DND-41 (cell line): ENCODE measurements around the gene TMEM42.

Experiments used
- ATAC-seq: fragments of 200-7000 bp; cut with Tn5 transposase; 3 replicates; pipeline ENCODE4 v1.9.1; 2021; ENCODE audit warnings: low read depth; ENCODE audit not compliant: insufficient read depth
- DNase-seq: peaks from one replicate; pipeline ENCODE4 v3.0.0-alpha.2; 2020
- H2AFZ ChIP-seq: 2 replicates; pipeline ENCODE4 v1.6.0; 2012; ENCODE audit warnings: low read depth, low read length
- H3K27ac ChIP-seq: 2 replicates; pipeline ENCODE4 v1.5.1; 2012; ENCODE audit warnings: low read length, inconsistent platforms
- H3K27me3 ChIP-seq: fragments of 200-600 bp; sonication (generic); 2 replicates; pipeline ENCODE4 v1.6.0; 2012; ENCODE audit warnings: low read length, mild to moderate bottlenecking, inconsistent platforms; ENCODE audit not compliant: insufficient read depth, poor library complexity
- H3K36me3 ChIP-seq: 2 replicates; pipeline ENCODE4 v1.5.1; 2012; ENCODE audit warnings: low read length, inconsistent platforms; ENCODE audit not compliant: insufficient read depth
- H3K4me1 ChIP-seq: 2 replicates; pipeline ENCODE4 v1.5.1; 2012; ENCODE audit warnings: mild to moderate bottlenecking, low read length; ENCODE audit not compliant: insufficient read depth
- H3K4me2 ChIP-seq: 2 replicates; pipeline ENCODE4 v1.6.0; 2012; ENCODE audit warnings: mild to moderate bottlenecking, moderate library complexity, low read length, inconsistent platforms; ENCODE audit not compliant: insufficient read depth
- H3K4me3 ChIP-seq, 2 experiments: fragments of 200-600 bp in 1 of 2; shearing (Covaris generic) in 1 of 2; 2 replicates each; pipeline ENCODE4 v1.5.1; 2012 to 2016; ENCODE audit warnings: inconsistent platforms in 2 of 2, low read length in 2 of 2, mild to moderate bottlenecking in 2 of 2, low read depth in 1 of 2, moderate library complexity in 1 of 2
- H3K79me2 ChIP-seq: 2 replicates; pipeline ENCODE4 v1.6.0; 2012; ENCODE audit warnings: low read length, inconsistent platforms; ENCODE audit not compliant: insufficient read depth
- H3K9ac ChIP-seq: 2 replicates; pipeline ENCODE4 v1.6.0; 2012; ENCODE audit warnings: low read depth, mild to moderate bottlenecking, inconsistent platforms, low read length, moderate library complexity
- H3K9me3 ChIP-seq: 2 replicates; pipeline ENCODE4 v1.5.1; 2012; ENCODE audit warnings: low read length, moderate library complexity, mild to moderate bottlenecking, inconsistent platforms; ENCODE audit not compliant: insufficient read depth, severe bottlenecking
- H4K20me1 ChIP-seq: 2 replicates; pipeline ENCODE4 v1.6.0; 2012; ENCODE audit warnings: low read length; ENCODE audit not compliant: insufficient read depth
- CTCF ChIP-seq: IDR thresholded peaks from 2 replicates; pipeline ENCODE4 v1.5.1; 2012; ENCODE audit warnings: borderline replicate concordance, low read length, moderate library complexity, mild to moderate bottlenecking; ENCODE audit not compliant: poor library complexity, severe bottlenecking; ENCODE audit errors: extremely low read depth
- EZH2 ChIP-seq: IDR thresholded peaks from 3 replicates; pipeline ENCODE4 v1.6.1; 2012; ENCODE audit warnings: borderline replicate concordance, low read depth, mild to moderate bottlenecking, moderate library complexity, low read length, inconsistent platforms; ENCODE audit not compliant: severe bottlenecking

The TMEM42 gene

DNA sequence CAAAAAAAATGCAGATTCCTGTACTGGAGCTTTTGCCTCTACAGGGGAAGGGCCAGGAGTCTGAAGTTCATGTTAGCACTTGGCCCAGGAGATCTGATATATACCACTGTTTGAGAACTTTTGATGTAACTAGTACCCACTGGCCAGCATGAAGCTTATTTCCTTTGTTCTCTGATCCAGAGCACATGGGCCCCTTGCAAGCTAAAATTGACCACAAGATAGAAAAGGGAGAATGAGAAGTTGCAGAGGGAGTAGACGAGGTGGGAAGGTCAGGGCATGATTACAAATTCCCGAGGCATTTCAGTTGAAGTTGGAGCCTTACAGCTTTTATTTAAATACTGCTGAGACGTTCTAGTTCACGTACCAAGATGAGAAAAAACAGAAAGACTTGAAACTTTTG, 40.9 kb downstream of the TMEM42 start:
- H3K9ac ChIP-seq: no peak overlapping the region
- no peaks in the 10 kb centered on the region for H3K4me1 ChIP-seq
- no peak for ATAC-seq
- DNase-seq: no peak
- H3K27ac ChIP-seq: no peak overlapping the region
- H3K9me3 ChIP-seq: no peaks in the 10 kb centered on the region
- TF ChIP-seq CTCF (no peak), EZH2 (no peak)
- no peak overlapping the region for H3K4me2 ChIP-seq
- no peaks in the 10 kb centered on the region for H3K36me3 ChIP-seq
- H3K4me3 ChIP-seq: no peak overlapping the region
- H4K20me1 ChIP-seq: no peaks in the 10 kb centered on the region
- no peaks in the 10 kb centered on the region for H3K27me3 ChIP-seq
- no peak overlapping the region for H2AFZ ChIP-seq
- H3K79me2 ChIP-seq: no peaks in the 10 kb centered on the region

- H3K4me1 ChIP-seq: no peaks in the 10 kb centered on the region
- TF ChIP-seq CTCF: no peak
- TF ChIP-seq EZH2: no peak
- H3K9me3 ChIP-seq: no peaks in the 10 kb centered on the region
- no peaks in the 10 kb centered on the region for H3K79me2 ChIP-seq
- H3K27ac ChIP-seq: no peak overlapping the region
- H3K9ac ChIP-seq: no peak overlapping the region
- H3K27me3 ChIP-seq: no peaks in the 10 kb centered on the region
- no peaks in the 10 kb centered on the region for H3K36me3 ChIP-seq
- no peak overlapping the region for H3K4me2 ChIP-seq
- DNase-seq: no peak
- no peaks in the 10 kb centered on the region for H4K20me1 ChIP-seq
- no peak overlapping the region for H3K4me3 ChIP-seq
- ATAC-seq: no peak
- no peak overlapping the region for H2AFZ ChIP-seq
Measured at GRCh38 chr3:44903314-44903713, 41.6 kb downstream of the TMEM42 start.

- H3K9ac ChIP-seq: no peak overlapping the region
- TF ChIP-seq EZH2 (no peak), CTCF (no peak)
- no peak overlapping the region for H3K27ac ChIP-seq
- no peaks in the 10 kb centered on the region for H3K9me3 ChIP-seq
- ATAC-seq: no peak
- H4K20me1 ChIP-seq: no peaks in the 10 kb centered on the region
- H2AFZ ChIP-seq: no peak overlapping the region
- H3K36me3 ChIP-seq: no peaks in the 10 kb centered on the region
- H3K4me1 ChIP-seq: no peaks in the 10 kb centered on the region
- H3K27me3 ChIP-seq: no peaks in the 10 kb centered on the region
- DNase-seq: no peak
- no peak overlapping the region for H3K4me3 ChIP-seq
- no peak overlapping the region for H3K4me2 ChIP-seq
- H3K79me2 ChIP-seq: no peaks in the 10 kb centered on the region
Measured at GRCh38 chr3:44903751-44904150, 42.0 kb downstream of the TMEM42 start.
